NCI-H1092 (cell line): ENCODE results near the gene LAG3.

Experiments
- DNase-seq: peaks from one replicate; lab custom pipeline; 2025; lab: John Stamatoyannopoulos, UW

The LAG3 gene

GRCh38 chr12:6772726-6773589 is 638 bp downstream of the LAG3 start:
- no peak for DNase-seq

GRCh38 chr12:6773590-6774351 is 1.5 kb downstream of the LAG3 start:
- DNase-seq = no peak

GRCh38 chr12:6774499-6775062 is 2.3 kb downstream of the LAG3 start:
- DNase-seq = no peak

- DNase-seq = no peak
Observed at GRCh38 chr12:6775185-6776174, 3.2 kb downstream of the LAG3 start.

- no peak for DNase-seq
Observed at GRCh38 chr12:6777386-6777785, 5.1 kb downstream of the LAG3 start.

- DNase-seq = no peak
Observed at GRCh38 chr12:6778217-6778573, 5.9 kb downstream of the LAG3 start.

GRCh38 chr12:6778574-6779550 is 6.5 kb downstream of the LAG3 start:
- DNase-seq = peak; percentile 81

- no peak for DNase-seq
Observed at GRCh38 chr12:6779708-6780432, 7.5 kb downstream of the LAG3 start.

GRCh38 chr12:6780573-6780972 is 8.3 kb downstream of the LAG3 start:
- no peak for DNase-seq

- DNase-seq = no peak
Observed at GRCh38 chr12:6782119-6782518, 9.8 kb downstream of the LAG3 start.

- DNase-seq = no peak
Observed at GRCh38 chr12:6782850-6783566, 10.7 kb downstream of the LAG3 start.

- DNase-seq = no peak
Observed at GRCh38 chr12:6783828-6784227, 11.5 kb downstream of the LAG3 start.

GRCh38 chr12:6784296-6784695 is 12.0 kb downstream of the LAG3 start:
- DNase-seq = no peak

GRCh38 chr12:6784761-6785160 is 12.4 kb downstream of the LAG3 start:
- DNase-seq = no peak

GRCh38 chr12:6786416-6787094 is 14.2 kb downstream of the LAG3 start:
- no peak for DNase-seq

- no peak for DNase-seq
Observed at GRCh38 chr12:6787309-6787708, 15.0 kb downstream of the LAG3 start.

- no peak for DNase-seq
Observed at GRCh38 chr12:6788972-6789924, 16.9 kb downstream of the LAG3 start, which contains the start of gene CD4. TSS of gene CD4 (plus strand) at chr12:6789528. CDS start at chr12:6800139, 10,611 bp downstream.
